K562 (cell line): Measurements from ENCODE around the gene IGF2R. TPM values are rescaled to one million over a fixed set of nuclear protein-coding genes. Genes with fewer than 3 reads are reported as not detected.

Experiments used
- BRD9 ChIP-seq: fragments of 450-650 bp; IDR thresholded peaks from 2 replicates; pipeline ENCODE4 v1.6.1; 2018; ENCODE audit warnings: low read depth; ENCODE audit not compliant: partially characterized antibody
- CBFB ChIP-seq: sonication (generic); formaldehyde crosslinking; IDR thresholded peaks from 2 replicates; pipeline ENCODE4 v1.4.0; 2020; ENCODE audit warnings: mild to moderate bottlenecking, missing genetic modification reagents
- CBX2 ChIP-seq: fragments of 200-600 bp; sonication (generic); IDR thresholded peaks from one replicate; pipeline ENCODE4 v1.6.1; 2012; ENCODE audit warnings: mild to moderate bottlenecking, low read length, inconsistent platforms; ENCODE audit not compliant: insufficient read depth, poor library complexity, severe bottlenecking
- CREB3L1 ChIP-seq: fragments of 450-650 bp; IDR thresholded peaks from 2 replicates; pipeline ENCODE4 v1.6.1; 2014; ENCODE audit warnings: low read depth, mild to moderate bottlenecking, moderate library complexity, borderline replicate concordance
- DPF2 ChIP-seq: fragments of 450-650 bp; IDR thresholded peaks from 2 replicates; pipeline ENCODE4 v1.6.1; 2016
- KLF16 ChIP-seq: IDR thresholded peaks from 2 replicates; pipeline ENCODE4 v1.6.1; 2016; ENCODE audit warnings: antibody characterized with exemption
- SMC3 ChIP-seq: conservative IDR thresholded peaks from 2 replicates; pipeline ENCODE4 v1.6.1; 2011; ENCODE audit warnings: low read depth, low read length, improper control_type of control experiment; ENCODE audit not compliant: insufficient read depth
- SREBF2 ChIP-seq: sonication (generic); formaldehyde crosslinking; IDR thresholded peaks from 2 replicates; pipeline ENCODE4 v1.4.0; 2020; ENCODE audit warnings: mild to moderate bottlenecking, missing genetic modification reagents
- TCF7 ChIP-seq: sonication (generic); IDR thresholded peaks from 2 replicates; pipeline ENCODE4 v1.6.1; 2016; ENCODE audit warnings: antibody characterized with exemption, borderline replicate concordance
- TFE3 ChIP-seq: fragments of 450-650 bp; formaldehyde crosslinking; IDR thresholded peaks from 2 replicates; pipeline ENCODE4 v1.4.0; 2020; ENCODE audit warnings: mild to moderate bottlenecking, mixed read lengths
- TRIM24 ChIP-seq, 2 experiments: fragments of 450-650 bp; IDR thresholded peaks; 2 replicates each; pipeline ENCODE4 v1.6.1; 2016
- ZNF318 ChIP-seq, 2 experiments: fragments of 450-650 bp; IDR thresholded peaks; 2 replicates each; pipeline ENCODE4 v1.6.1; 2016; ENCODE audit warnings: mild to moderate bottlenecking in 2 of 2, borderline replicate concordance in 1 of 2, low read depth in 1 of 2, moderate library complexity in 1 of 2
- ZNF592 ChIP-seq: fragments of 450-650 bp; IDR thresholded peaks from 2 replicates; pipeline ENCODE4 v1.6.1; 2017; ENCODE audit warnings: antibody characterized with exemption, mild to moderate bottlenecking
- polyA plus RNA-seq, 8 experiments: library from polyadenylated mRNA; depleted of rRNA in 4 of 8; stranded (reverse) in 5 of 8; unstranded in 3 of 8; fragments of >200 nt; fragmentation: Nextera tagmentation in 2 of 8; fragmentation: Illumina TruSeq in 1 of 8; extraction: Ambion mirVana in 2 of 8; extraction: Trizol in 1 of 8; gene quantifications; 2 replicates each; pipeline versions ENCODE4 v1.2.1 to v1.2.3, GENCODE V29; 2011 to 2014; ENCODE audit warnings: inconsistent platforms in 1 of 8, missing spikeins in 1 of 8
- total RNA-seq, 7 experiments: library from RNA; depleted of rRNA in 6 of 7; stranded (reverse); fragments of >200 nt in 6 of 7; fragmentation: Illumina TruSeq in 2 of 7; extraction: Trizol in 2 of 7; gene quantifications; 2 replicates each; pipeline versions ENCODE4 v1.2.1 to v1.2.3, GENCODE V29; 2011 to 2021; ENCODE audit warnings: low replicate concordance in 1 of 7

The IGF2R gene
- total and polyA plus RNA-seq, 9 of the 15 experiments (the other 6 are each of a cell fraction or from before 2014, with no cell fraction given), result 3.5 to 92.3 (median 34.5) TPM

GRCh38 chr6:159988983-159989454 lies 20.1 kb downstream of the IGF2R start (continued):
- TF ChIP-seq CREB3L1 (no peak), KLF16 (no peak), SMC3 (no peak), DPF2 (no peak; the same call in none of the 2 replicates), CBX2 (no peak), TFE3 (no peak), TRIM24 (IDR thresholded peaks at IDR 0.05) (peak; percentile 46 to 53; a peak in 1 of 4 replicates), TCF7 (no peak), BRD9 (peak; percentile 38), SREBF2 (CRISPR knock-in tag) (no peak), ZNF592 (peak; percentile 96), ZNF318 (IDR thresholded peaks at IDR 0.05; ENCODE audit: borderline replicate concordance in 1 of 2, low read depth in 1 of 2) (no peak), CBFB (no peak)
